Kidney epithelial cell (primary cell): ENCODE measurements around the gene DPPA5. TPM values are rescaled to one million over a fixed set of nuclear protein-coding genes. Genes with fewer than 3 reads are reported as not detected.
"Not testable (repeated sequence)": the region's sequence is repeated elsewhere in the genome, so short reads cannot be mapped to it uniquely, and the experiment has no call there.

Experiments
- DNase-seq: peaks from one replicate; pipeline ENCODE4 v3.0.0-alpha.2; 2010; ENCODE audit warnings: low read depth
- H3K27me3 ChIP-seq: 2 replicates; pipeline ENCODE4 v1.6.0; 2011; ENCODE audit warnings: low read length; ENCODE audit not compliant: control insufficient read depth, insufficient read depth
- H3K36me3 ChIP-seq: 2 replicates; pipeline ENCODE4 v1.5.1; 2011; ENCODE audit warnings: low read length; ENCODE audit not compliant: control insufficient read depth, insufficient read depth
- H3K4me3 ChIP-seq: 2 replicates; pipeline ENCODE4 v1.5.1; 2011; ENCODE audit warnings: low read depth, mild to moderate bottlenecking, control low read depth, low read length
- total RNA-seq: library from RNA; depleted of rRNA; stranded (reverse); fragments of >200 nt; gene quantifications from 2 replicates; pipeline ENCODE4 v1.2.3, GENCODE V29; 2015
- TF ChIP-seq, protein P1 (sequence below): IDR thresholded peaks from 2 replicates; pipeline ENCODE4 v1.5.1; 2011; ENCODE audit warnings: mild to moderate bottlenecking, moderate library complexity, low read length, control low read depth, inconsistent platforms; ENCODE audit not compliant: insufficient read depth, poor library complexity, severe bottlenecking

The DPPA5 gene, protein sequence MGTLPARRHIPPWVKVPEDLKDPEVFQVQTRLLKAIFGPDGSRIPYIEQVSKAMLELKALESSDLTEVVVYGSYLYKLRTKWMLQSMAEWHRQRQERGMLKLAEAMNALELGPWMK
- total RNA-seq = not detected in 2 replicates

DNA sequence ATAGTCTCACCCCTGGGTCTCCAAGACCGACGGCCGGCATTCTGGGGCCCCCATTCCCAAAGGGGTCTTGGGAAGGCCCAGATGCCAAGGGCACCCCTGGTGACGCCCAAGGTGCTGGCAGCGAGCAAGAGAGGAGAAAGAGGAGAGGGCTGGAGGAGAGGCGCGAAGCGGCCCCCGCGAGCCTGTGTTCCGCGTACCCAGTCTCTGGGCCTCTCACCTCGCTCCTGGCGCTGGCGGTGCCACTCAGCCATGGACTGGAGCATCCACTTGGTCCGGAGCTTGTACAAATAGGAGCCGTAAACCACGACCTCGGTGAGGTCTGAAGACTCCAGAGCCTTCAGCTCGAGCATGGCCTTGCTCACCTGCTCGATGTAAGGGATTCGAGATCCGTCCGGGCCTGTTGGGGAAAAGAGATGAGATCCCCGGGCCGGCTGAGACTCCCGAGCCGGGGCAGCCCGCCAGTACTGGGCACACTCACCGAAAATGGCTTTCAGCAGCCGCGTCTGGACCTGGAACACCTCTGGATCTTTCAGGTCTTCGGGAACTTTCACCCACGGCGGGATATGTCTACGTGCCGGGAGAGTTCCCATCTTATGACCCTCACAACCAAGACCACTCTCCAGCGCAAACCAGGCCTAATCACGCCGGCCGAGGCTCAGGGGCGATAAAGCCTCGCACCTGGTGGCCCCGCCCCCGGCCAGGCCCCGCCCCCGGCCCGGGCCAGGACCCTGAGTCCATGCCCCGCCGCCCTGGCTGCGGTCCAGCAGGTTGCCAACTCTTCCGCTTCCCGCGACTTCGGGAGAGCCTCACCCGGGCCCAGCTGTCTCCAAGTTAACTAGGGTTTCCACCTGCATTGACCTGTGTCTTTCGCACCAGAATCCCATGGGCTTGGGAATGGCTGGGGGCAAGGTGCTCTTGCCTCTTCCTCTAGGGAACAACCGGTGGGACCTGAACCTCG, at the start of gene DPPA5:
Gene DPPA5 (minus strand): TSS at position 641 of the 958 bp plus-strand sequence. CDS start 51 bp downstream, at position 590.
- DNase-seq = no peak
- Histone ChIP-seq H3K36me3 (no peaks in the 10 kb centered on the region), H3K27me3 (peaks cover 4% of the 10 kb centered on the region), H3K4me3 (no peak within 1 kb of the TSS)
- TF ChIP-seq, protein P1, sequence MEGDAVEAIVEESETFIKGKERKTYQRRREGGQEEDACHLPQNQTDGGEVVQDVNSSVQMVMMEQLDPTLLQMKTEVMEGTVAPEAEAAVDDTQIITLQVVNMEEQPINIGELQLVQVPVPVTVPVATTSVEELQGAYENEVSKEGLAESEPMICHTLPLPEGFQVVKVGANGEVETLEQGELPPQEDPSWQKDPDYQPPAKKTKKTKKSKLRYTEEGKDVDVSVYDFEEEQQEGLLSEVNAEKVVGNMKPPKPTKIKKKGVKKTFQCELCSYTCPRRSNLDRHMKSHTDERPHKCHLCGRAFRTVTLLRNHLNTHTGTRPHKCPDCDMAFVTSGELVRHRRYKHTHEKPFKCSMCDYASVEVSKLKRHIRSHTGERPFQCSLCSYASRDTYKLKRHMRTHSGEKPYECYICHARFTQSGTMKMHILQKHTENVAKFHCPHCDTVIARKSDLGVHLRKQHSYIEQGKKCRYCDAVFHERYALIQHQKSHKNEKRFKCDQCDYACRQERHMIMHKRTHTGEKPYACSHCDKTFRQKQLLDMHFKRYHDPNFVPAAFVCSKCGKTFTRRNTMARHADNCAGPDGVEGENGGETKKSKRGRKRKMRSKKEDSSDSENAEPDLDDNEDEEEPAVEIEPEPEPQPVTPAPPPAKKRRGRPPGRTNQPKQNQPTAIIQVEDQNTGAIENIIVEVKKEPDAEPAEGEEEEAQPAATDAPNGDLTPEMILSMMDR = no peak

DNA sequence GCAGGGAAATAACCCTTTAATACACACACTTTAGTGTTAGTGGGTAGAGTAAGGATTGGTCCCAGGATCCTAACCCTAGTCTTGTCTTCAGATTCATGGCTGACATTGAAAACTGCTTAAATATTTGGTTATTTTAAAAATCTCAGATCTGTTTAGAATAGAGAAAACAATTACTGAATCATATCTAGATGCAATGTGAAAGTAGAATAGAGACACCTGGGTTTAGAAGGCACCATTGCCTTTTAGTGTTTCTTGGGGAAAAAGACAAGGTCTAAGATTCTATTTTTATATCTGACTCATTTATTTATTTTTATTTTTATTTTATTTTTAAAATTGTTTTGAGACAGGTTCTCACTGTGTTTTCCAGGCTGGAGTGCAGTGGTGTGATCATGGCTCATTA, 46.6 kb upstream of the DPPA5 start:
- no peaks in the 10 kb centered on the region for H3K36me3 ChIP-seq
- TF ChIP-seq, protein P1 = no peak
- DNase-seq = no peak
- H3K4me3 ChIP-seq = no peak overlapping the region
- H3K27me3 ChIP-seq = no peaks in the 10 kb centered on the region

DNA sequence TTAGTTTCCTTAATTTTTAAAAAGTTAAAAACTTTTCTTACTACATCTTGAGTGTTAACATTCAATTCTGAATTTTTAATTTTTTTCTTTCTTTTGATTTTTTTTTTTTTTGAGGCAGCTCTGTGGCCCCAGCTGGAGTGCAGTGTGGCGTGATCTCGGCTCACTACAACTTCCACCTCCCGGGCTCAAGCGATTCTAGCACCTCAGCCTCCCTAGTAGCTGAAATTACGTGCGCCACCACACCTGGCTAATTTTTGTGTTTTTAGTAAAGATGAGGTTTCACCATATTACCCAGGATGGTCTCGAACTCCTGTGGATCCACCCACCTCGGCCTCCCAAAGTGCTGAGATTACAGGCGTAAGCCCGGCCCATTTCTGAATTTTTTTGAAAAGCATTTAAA, 41.8 kb upstream of the DPPA5 start:
- TF ChIP-seq, protein P1 = no peak
- no peak overlapping the region for H3K4me3 ChIP-seq
- DNase-seq = no peak
- H3K27me3 ChIP-seq = no peaks in the 10 kb centered on the region
- H3K36me3 ChIP-seq = no peaks in the 10 kb centered on the region

DNA sequence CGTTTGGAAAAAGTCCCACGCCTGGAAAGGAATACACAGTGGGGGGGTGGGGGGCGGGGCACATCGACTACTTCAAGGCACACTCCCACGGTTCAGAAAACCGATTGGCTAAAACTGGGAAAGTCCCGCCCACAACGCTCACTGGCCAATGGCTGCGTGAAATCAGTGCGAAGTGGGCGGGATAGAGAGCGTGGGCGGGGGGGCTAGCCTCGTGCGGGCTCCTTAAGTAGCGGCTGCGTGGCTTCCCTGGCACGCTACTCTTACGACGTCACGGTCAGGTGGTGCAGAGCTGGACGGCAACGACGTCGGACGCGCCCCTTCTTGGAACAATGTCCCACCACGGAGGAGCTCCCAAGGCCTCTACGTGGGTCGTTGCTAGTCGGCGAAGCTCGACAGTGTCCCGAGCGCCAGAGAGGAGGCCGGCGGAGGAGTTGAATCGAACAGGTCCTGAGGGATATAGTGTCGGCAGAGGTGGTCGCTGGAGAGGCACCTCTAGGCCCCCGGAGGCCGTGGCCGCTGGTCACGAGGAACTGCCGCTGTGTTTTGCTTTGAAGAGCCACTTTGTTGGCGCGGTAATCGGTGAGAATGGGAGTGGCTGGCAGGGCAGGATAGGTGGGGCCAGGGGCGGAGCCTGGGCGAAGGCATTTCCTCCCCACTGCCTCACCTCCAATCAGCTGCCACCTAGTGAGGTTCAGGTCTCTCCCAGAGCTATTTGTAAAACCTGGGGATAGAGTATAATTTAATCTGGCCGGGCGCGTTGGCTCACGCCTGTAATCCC, 40.7 kb upstream of the DPPA5 start, which contains the start of gene DDX43:
Gene DDX43 (plus strand): TSS at position 252 of the 778 bp plus-strand sequence. CDS start 78 bp downstream, at position 330.
- H3K36me3 ChIP-seq = no peaks in the 10 kb centered on the region
- TF ChIP-seq, protein P1 = no peak
- H3K4me3 ChIP-seq = peak within 1 kb of the TSS; percentile 18
- no peaks in the 10 kb centered on the region for H3K27me3 ChIP-seq
- no peak for DNase-seq

- Histone ChIP-seq H3K27me3 (no peaks in the 10 kb centered on the region), H3K36me3 (no peaks in the 10 kb centered on the region), H3K4me3 (no peak overlapping the region)
- TF ChIP-seq, protein P1 = no peak
- no peak for DNase-seq
These were observed 39.2 kb upstream of the DPPA5 start for GRCh38 chr6:73393278-73393677.

DNA sequence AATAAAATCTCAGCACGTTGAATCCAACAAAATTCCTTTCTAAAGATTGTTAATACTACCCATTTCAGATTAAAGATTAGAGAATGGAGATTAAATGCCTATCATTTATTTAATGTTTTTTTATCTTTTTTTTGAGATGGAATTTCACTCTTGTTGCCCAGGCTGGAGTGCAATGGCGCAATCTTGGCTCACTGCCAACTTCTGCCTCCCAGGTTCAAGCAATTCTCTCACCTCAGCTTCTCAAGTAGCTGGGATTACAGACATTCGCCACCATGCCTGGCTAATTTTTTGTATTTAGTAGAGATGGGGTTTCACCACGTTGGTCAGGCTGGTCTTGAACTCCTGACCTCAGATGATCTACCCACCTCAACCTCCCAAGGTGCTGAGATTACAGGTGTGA, 38.1 kb upstream of the DPPA5 start:
- not testable (repeated sequence) for H3K4me3 ChIP-seq, H3K27me3 ChIP-seq, H3K36me3 ChIP-seq, DNase-seq
